ENCODE data around the gene ROBO4.

ROBO4 gene

DNA sequence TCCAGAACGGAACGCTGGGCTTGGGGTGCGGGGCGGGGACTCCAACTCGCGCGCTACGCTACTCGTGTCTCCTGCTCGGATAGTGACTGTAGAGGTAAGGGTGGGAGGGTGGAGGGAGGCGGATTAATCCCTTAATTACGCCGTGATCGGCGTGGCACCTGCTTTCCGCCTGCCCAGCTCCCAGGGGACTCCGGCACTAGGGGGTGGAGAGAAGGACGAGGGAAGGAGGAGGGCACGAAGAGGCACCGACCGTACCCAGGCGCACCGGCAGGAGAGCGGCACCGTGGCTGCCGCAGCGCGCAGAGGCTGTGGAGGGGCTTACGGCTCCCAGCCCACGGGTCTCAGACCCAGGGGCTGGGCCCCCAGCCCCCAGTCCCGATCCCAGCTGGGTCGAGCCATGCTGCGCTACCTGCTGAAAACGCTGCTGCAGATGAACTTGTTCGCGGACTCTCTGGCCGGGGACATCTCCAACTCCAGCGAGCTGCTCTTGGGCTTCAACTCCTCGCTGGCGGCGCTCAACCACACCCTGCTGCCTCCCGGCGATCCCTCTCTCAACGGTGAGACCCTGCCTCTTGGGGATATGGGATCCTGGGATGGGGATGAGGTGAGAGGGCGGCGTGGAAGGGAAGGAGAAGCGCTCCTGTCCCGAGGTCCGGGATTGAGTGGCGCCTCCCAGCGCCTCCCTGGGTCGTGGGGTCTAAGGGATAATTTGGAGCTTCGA is 32.3 kb downstream of the ROBO4 start, which contains the start of gene ROBO3:
Gene ROBO3 (plus strand): TSS at position 252 of the 721 bp plus-strand sequence. CDS start 146 bp downstream, at position 398.
- peak within 1 kb of the TSS; percentile 9; the same call in 1 of the 2 replicates for H3K4me3 ChIP-seq (replicated peaks; ENCODE audit: low read depth, low read length)
- TF ChIP-seq, protein P1, sequence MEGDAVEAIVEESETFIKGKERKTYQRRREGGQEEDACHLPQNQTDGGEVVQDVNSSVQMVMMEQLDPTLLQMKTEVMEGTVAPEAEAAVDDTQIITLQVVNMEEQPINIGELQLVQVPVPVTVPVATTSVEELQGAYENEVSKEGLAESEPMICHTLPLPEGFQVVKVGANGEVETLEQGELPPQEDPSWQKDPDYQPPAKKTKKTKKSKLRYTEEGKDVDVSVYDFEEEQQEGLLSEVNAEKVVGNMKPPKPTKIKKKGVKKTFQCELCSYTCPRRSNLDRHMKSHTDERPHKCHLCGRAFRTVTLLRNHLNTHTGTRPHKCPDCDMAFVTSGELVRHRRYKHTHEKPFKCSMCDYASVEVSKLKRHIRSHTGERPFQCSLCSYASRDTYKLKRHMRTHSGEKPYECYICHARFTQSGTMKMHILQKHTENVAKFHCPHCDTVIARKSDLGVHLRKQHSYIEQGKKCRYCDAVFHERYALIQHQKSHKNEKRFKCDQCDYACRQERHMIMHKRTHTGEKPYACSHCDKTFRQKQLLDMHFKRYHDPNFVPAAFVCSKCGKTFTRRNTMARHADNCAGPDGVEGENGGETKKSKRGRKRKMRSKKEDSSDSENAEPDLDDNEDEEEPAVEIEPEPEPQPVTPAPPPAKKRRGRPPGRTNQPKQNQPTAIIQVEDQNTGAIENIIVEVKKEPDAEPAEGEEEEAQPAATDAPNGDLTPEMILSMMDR (IDR thresholded peaks at IDR 0.05; ENCODE audit: low read depth, low read length, missing control alignments) = no peak
- DNase-seq (ENCODE audit: extremely low read depth, low read depth) = no peak

DNA sequence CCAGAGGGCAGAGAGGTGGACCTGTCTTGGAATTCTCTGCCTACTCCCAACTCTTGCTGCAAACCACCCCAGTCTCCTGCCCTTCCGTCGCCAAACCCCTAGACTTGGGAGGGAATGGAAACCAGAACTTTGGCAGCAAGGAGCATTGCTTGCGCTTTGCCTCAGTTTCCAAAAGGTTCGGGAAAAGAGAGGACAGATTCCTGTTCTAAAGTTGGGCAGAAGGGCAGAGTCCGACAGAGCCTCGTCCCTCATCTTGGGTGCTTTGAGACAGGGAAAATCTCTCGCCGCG is 32.8 kb downstream of the ROBO4 start:
- no peak for DNase-seq (ENCODE audit: extremely low read depth, low read depth)
- no peak overlapping the region for H3K4me3 ChIP-seq (replicated peaks; ENCODE audit: low read depth, low read length)
- TF ChIP-seq, protein P1 (IDR thresholded peaks at IDR 0.05; ENCODE audit: low read depth, low read length, missing control alignments) = no peak

DNA sequence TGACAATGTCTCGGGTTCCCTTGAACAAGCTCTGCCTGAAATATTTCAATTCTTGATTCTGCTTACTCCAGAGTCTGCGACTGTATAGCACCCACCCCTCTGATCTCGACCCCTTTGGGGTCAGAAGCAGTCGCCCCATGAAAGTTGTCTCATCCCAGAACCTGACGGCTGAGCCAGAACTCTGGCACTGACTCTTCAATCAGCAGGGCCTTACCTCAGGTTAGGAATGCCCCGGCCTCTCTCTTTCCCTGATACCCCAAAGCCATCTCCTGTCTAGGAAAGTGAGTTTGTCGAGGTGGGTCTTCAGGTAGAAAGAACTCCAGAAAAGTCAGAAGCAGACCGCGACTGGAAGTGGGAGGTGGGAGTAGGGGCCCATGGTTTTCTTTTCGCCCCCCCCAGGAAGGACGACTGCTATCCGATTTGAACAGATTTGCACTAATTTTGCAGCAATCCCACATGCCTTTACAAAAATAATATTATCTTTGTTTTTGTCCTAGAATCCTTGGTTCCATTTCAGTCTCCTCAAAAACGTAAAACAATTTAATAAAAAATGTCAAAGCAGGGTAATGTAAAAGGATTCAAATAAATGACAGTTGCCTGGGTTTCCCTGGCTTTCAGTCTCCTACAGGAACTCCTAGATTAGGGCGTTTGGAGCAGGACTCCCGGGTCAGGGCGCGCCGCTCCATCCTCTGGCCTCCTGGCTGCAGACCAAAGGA is 33.3 kb downstream of the ROBO4 start:
- TF ChIP-seq, protein P1 (IDR thresholded peaks at IDR 0.05; ENCODE audit: low read depth, low read length, missing control alignments) = no peak
- DNase-seq (ENCODE audit: extremely low read depth, low read depth) = no peak
- no peak overlapping the region for H3K4me3 ChIP-seq (replicated peaks; ENCODE audit: low read depth, low read length)

DNA sequence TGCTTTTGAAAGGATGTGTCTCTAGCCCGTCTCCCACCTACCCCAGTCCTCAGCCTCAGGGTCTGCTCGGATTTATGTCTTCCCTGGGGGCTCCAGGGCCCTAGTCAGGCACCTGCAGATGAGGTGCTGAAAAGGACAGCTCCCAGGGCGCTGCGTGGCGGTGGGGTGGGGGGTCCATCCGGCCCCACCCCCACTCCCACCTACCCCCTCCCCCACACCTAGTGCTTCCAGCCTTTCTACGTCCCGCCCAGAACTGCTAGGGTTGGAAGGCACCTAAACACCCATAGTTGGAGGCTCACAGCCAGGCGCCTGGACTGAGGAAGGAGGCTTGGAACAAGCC is 33.9 kb downstream of the ROBO4 start:
- H3K4me3 ChIP-seq (replicated peaks; ENCODE audit: low read depth, low read length) = no peak overlapping the region
- TF ChIP-seq, protein P1 (IDR thresholded peaks at IDR 0.05; ENCODE audit: low read depth, low read length, missing control alignments) = no peak
- DNase-seq (ENCODE audit: extremely low read depth, low read depth) = no peak

GRCh38 chr11:124863137-124863825 is 34.4 kb downstream of the ROBO4 start:
- no peak for DNase-seq (ENCODE audit: extremely low read depth, low read depth)
- no peak overlapping the region for H3K4me3 ChIP-seq (replicated peaks; ENCODE audit: low read depth, low read length)

DNA sequence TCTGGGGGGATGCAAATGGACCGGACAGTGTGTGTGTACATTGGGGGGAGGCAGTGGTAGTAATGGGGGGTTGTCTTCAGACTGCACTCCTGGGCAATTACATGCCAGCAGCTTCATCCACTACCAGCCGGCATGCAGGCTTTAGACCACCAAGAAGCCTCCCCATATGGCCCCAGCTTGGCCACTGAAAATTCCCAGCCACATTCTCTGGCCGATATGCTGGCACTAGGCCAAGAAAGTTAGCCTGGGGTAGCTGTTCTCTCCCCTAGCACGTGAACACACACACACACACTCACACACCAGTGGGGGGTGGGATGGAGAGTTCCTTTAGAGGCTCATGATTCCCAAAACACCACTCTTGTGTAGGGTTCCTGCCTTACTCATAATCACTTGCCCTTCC is 36.0 kb downstream of the ROBO4 start:
- no peak for DNase-seq (ENCODE audit: extremely low read depth, low read depth)
- H3K4me3 ChIP-seq (replicated peaks; ENCODE audit: low read depth, low read length) = no peak overlapping the region
- TF ChIP-seq, protein P1 (IDR thresholded peaks at IDR 0.05; ENCODE audit: low read depth, low read length, missing control alignments) = no peak

More at GRCh38 chr11:124863137-124863825, 34.4 kb downstream of the ROBO4 start:
- TF ChIP-seq, protein P1 (IDR thresholded peaks at IDR 0.05; ENCODE audit: low read depth, low read length, missing control alignments) = no peak
